Caco-2 (cell line): ENCODE results near the gene PCDHGA9. TPM values are rescaled to one million over a fixed set of nuclear protein-coding genes. Genes with fewer than 3 reads are reported as not detected.
A peak's percentile ranks its signal among the peaks of the same experiment; 100 is the strongest.

Source experiments
- BruUV-seq: library from RNA; stranded (reverse); fragments of 400-500 nt; replicated peaks from 2 replicates; lab custom pipeline; 2021; lab: Mats Ljungman, UMichigan
- CTCF ChIA-PET: fragments of 300-600 bp; sonication (Branson Sonifier 250); formaldehyde crosslinking; loops from one replicate; lab custom pipeline; 2022; ENCODE audit warnings: antibody characterized with exemption; lab: Charles Lee
- POLR2A ChIA-PET: fragments of 300-600 bp; sonication (Branson Sonifier 250); formaldehyde crosslinking; loops from one replicate; lab custom pipeline; 2022; ENCODE audit warnings: antibody characterized with exemption; lab: Charles Lee
- DNase-seq, 2 experiments: peaks; one replicate each; pipeline versions ENCODE4 v3.0.0 to v3.0.0-alpha.2; 2020 to 2022
- H3K27me3 ChIP-seq: replicated peaks from 2 replicates; pipeline ENCODE4 v1.6.0; 2011; ENCODE audit warnings: low read length; ENCODE audit not compliant: control insufficient read depth, insufficient read depth
- H3K36me3 ChIP-seq: 2 replicates; pipeline ENCODE4 v1.5.1; 2011; ENCODE audit warnings: low read length; ENCODE audit not compliant: control insufficient read depth, insufficient read depth
- H3K4me1 ChIP-seq: fragments of 250-450 bp; sonication (Bioruptor Pico); 2 replicates; pipeline ENCODE4 v1.5.1; 2020; ENCODE audit warnings: mild to moderate bottlenecking
- H3K4me3 ChIP-seq: 2 replicates; pipeline ENCODE4 v1.5.1; 2011; ENCODE audit warnings: low read depth, mild to moderate bottlenecking, control low read depth, low read length
- H3K9me3 ChIP-seq: fragments of 250-450 bp; sonication (Bioruptor Pico); 2 replicates; pipeline ENCODE4 v1.5.1; 2020; ENCODE audit warnings: mild to moderate bottlenecking, moderate library complexity
- H3K27ac Mint-ChIP-seq: one replicate; pipeline ENCODE4 v1.8.0; 2022; ENCODE audit warnings: mixed read lengths; ENCODE audit not compliant: unreplicated experiment
- H3K27me3 Mint-ChIP-seq: one replicate; pipeline ENCODE4 v1.8.0; 2022; ENCODE audit warnings: mixed read lengths; ENCODE audit not compliant: insufficient read depth, unreplicated experiment
- H3K36me3 Mint-ChIP-seq: one replicate; pipeline ENCODE4 v1.8.0; 2022; ENCODE audit warnings: mild to moderate bottlenecking, mixed read lengths; ENCODE audit not compliant: insufficient read depth, unreplicated experiment
- H3K4me1 Mint-ChIP-seq: one replicate; pipeline ENCODE4 v1.8.0; 2022; ENCODE audit warnings: low read depth, mixed read lengths; ENCODE audit not compliant: unreplicated experiment
- H3K4me3 Mint-ChIP-seq: one replicate; pipeline ENCODE4 v1.8.0; 2022; ENCODE audit warnings: mild to moderate bottlenecking, moderate library complexity, mixed read lengths; ENCODE audit not compliant: unreplicated experiment
- H3K9me3 Mint-ChIP-seq: one replicate; pipeline ENCODE4 v1.8.0; 2022; ENCODE audit warnings: mixed read lengths; ENCODE audit not compliant: unreplicated experiment
- intact Hi-C: fragments of 100-400 bp; cut with micrococcal nuclease; formaldehyde crosslinking; loops from one replicate; pipeline ENCODE4 v1.10.0; 2022; ENCODE audit not compliant: unreplicated experiment
- total RNA-seq: library from RNA; stranded (reverse); gene quantifications from 2 replicates; pipeline ENCODE4 v1.2.3, GENCODE V29; 2022
- TF ChIP-seq, protein P1 (sequence below), 2 experiments: fragments of 200-600 bp in 1 of 2; IDR thresholded peaks; 1 replicate in 1 of 2; 2 replicates in 1 of 2; pipeline versions ENCODE4 v1.5.1 to v1.8.0; 2011 to 2022; ENCODE audit warnings: antibody characterized with exemption in 1 of 2, control low read depth in 1 of 2, inconsistent platforms in 1 of 2, low read depth in 1 of 2, low read length in 1 of 2, mild to moderate bottlenecking in 1 of 2, moderate library complexity in 1 of 2; ENCODE audit not compliant: insufficient read depth in 1 of 2, severe bottlenecking in 1 of 2, unreplicated experiment in 1 of 2

The PCDHGA9 gene
- total RNA-seq, 1 experiment from 2014 or later: 2.8 TPM

DNA sequence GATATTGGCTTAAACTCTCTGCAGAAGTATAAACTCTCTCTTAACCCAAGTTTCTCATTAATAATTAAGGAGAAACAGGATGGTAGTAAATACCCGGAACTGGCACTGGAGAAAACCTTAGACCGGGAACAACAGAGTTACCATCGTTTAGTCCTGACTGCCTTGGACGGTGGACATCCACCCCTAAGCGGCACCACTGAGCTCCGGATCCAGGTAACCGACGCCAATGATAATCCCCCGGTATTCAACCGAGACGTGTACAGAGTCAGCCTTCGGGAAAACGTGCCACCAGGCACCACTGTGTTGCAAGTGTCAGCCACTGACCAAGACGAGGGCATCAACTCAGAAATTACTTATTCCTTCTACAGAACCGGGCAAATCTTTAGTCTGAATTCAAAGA lies 4.0 kb upstream of the PCDHGA9 start:
- no peaks in the 10 kb centered on the region for H3K27me3 ChIP-seq
- peak overlapping the region; percentile 28 for H3K4me3 Mint-ChIP-seq
- no peaks in the 10 kb centered on the region for H3K36me3 ChIP-seq
- H3K36me3 Mint-ChIP-seq: peaks cover 14% of the 10 kb centered on the region
- no peaks in the 10 kb centered on the region for H3K4me1 Mint-ChIP-seq
- no peak overlapping the region for H3K27ac Mint-ChIP-seq
- peaks cover 11% of the 10 kb centered on the region for H3K9me3 Mint-ChIP-seq
- TF ChIP-seq, protein P1, sequence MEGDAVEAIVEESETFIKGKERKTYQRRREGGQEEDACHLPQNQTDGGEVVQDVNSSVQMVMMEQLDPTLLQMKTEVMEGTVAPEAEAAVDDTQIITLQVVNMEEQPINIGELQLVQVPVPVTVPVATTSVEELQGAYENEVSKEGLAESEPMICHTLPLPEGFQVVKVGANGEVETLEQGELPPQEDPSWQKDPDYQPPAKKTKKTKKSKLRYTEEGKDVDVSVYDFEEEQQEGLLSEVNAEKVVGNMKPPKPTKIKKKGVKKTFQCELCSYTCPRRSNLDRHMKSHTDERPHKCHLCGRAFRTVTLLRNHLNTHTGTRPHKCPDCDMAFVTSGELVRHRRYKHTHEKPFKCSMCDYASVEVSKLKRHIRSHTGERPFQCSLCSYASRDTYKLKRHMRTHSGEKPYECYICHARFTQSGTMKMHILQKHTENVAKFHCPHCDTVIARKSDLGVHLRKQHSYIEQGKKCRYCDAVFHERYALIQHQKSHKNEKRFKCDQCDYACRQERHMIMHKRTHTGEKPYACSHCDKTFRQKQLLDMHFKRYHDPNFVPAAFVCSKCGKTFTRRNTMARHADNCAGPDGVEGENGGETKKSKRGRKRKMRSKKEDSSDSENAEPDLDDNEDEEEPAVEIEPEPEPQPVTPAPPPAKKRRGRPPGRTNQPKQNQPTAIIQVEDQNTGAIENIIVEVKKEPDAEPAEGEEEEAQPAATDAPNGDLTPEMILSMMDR (IDR thresholded peaks at IDR 0.05; ENCODE audit: insufficient read depth in 1 of 2, low read depth in 1 of 2, low read length in 1 of 2, severe bottlenecking in 1 of 2, unreplicated experiment in 1 of 2): no peak
- no peak overlapping the region for H3K4me3 ChIP-seq
- ChIA-PET CTCF (interaction anchor here (0.6 to 2.1 kb wide), 3 partner anchors 126 to 165 kb away, joined by 4 to 9 read pairs (median 6); no protein-coding TSS in a partner anchor), POLR2A (no interaction called here)
- BruUV-seq: TSS peak; percentile 45
- H3K27me3 Mint-ChIP-seq: no peaks in the 10 kb centered on the region
- H3K9me3 ChIP-seq: peaks cover 17% of the 10 kb centered on the region
- no peak for DNase-seq
- intact Hi-C loops: no loop called here
- no peaks in the 10 kb centered on the region for H3K4me1 ChIP-seq

DNA sequence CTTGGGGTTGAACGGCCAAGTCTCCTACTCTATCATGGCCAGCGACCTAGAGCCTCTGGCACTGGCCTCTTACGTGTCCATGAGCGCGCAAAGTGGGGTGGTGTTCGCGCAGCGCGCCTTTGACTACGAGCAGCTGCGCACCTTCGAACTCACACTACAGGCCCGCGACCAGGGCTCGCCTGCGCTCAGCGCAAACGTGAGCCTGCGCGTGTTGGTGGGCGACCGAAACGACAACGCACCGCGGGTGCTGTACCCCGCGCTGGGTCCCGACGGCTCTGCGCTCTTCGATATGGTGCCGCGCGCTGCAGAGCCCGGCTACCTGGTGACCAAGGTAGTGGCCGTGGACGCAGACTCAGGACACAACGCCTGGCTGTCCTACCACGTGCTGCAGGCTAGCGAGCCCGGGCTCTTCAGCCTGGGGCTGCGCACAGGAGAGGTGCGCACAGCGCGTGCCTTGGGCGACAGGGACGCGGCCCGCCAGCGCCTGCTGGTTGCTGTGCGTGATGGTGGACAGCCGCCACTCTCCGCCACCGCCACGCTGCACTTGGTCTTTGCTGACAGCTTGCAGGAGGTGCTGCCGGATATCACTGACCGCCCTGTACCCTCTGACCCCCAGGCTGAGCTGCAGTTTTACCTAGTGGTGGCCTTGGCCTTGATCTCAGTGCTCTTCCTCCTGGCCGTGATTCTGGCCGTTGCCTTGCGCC lies 2.9 kb upstream of the PCDHGA9 start:
- DNase-seq: no peak
- no peaks in the 10 kb centered on the region for H3K27me3 Mint-ChIP-seq
- Histone ChIP-seq H3K9me3 (peaks cover 17% of the 10 kb centered on the region), H3K4me1 (no peaks in the 10 kb centered on the region), H3K27me3 (no peaks in the 10 kb centered on the region), H3K36me3 (no peaks in the 10 kb centered on the region), H3K4me3 (no peak overlapping the region)
- H3K27ac Mint-ChIP-seq: no peak overlapping the region
- intact Hi-C loops: no loop called here
- ChIA-PET POLR2A (no interaction called here), CTCF (interaction anchor here (0.9 kb wide), 1 partner anchor 164 kb away, joined by 4 read pairs; no protein-coding TSS in a partner anchor)
- TF ChIP-seq, protein P1 (IDR thresholded peaks at IDR 0.05; ENCODE audit: insufficient read depth in 1 of 2, low read depth in 1 of 2, low read length in 1 of 2, severe bottlenecking in 1 of 2, unreplicated experiment in 1 of 2): no peak
- peak overlapping the region; percentile 51 for H3K4me3 Mint-ChIP-seq
- peaks cover 11% of the 10 kb centered on the region for H3K9me3 Mint-ChIP-seq
- H3K4me1 Mint-ChIP-seq: no peaks in the 10 kb centered on the region
- H3K36me3 Mint-ChIP-seq: peaks cover 17% of the 10 kb centered on the region
- BruUV-seq: no TSS peak

DNA sequence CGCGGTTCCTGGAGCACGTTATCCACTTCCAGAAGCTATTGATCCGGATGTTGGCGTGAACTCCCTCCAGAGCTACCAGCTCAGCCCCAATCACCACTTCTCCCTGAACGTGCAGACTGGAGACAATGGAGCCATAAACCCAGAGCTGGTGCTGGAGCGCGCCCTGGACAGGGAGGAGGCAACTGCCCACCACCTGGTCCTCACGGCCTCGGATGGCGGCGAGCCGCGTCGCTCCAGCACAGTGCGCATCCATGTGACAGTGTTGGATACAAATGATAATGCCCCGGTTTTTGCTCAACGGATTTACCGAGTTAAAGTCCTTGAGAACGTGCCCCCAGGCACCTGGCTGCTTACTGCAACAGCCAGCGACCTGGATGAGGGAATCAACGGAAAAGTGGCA lies 809 bp downstream of the PCDHGA9 start:
- no peak overlapping the region for H3K4me3 ChIP-seq
- DNase-seq: no peak
- intact Hi-C loops: no loop called here
- POLR2A ChIA-PET: no interaction called here
- no peaks in the 10 kb centered on the region for H3K27me3 Mint-ChIP-seq
- H3K9me3 ChIP-seq: peaks cover 19% of the 10 kb centered on the region
- TF ChIP-seq, protein P1 (IDR thresholded peaks at IDR 0.05; ENCODE audit: insufficient read depth in 1 of 2, low read depth in 1 of 2, low read length in 1 of 2, severe bottlenecking in 1 of 2, unreplicated experiment in 1 of 2): no peak
- H3K4me1 Mint-ChIP-seq: no peaks in the 10 kb centered on the region
- peaks cover 11% of the 10 kb centered on the region for H3K9me3 Mint-ChIP-seq
- peaks cover 17% of the 10 kb centered on the region for H3K36me3 Mint-ChIP-seq
- H3K27ac Mint-ChIP-seq: no peak overlapping the region
- no TSS peak for BruUV-seq
- no peak overlapping the region for H3K4me3 Mint-ChIP-seq
- H3K27me3 ChIP-seq: no peaks in the 10 kb centered on the region
- CTCF ChIA-PET: no interaction called here
- no peaks in the 10 kb centered on the region for H3K36me3 ChIP-seq
- no peaks in the 10 kb centered on the region for H3K4me1 ChIP-seq
